ENCODE data around the gene CALML3.

The CALML3 gene

DNA sequence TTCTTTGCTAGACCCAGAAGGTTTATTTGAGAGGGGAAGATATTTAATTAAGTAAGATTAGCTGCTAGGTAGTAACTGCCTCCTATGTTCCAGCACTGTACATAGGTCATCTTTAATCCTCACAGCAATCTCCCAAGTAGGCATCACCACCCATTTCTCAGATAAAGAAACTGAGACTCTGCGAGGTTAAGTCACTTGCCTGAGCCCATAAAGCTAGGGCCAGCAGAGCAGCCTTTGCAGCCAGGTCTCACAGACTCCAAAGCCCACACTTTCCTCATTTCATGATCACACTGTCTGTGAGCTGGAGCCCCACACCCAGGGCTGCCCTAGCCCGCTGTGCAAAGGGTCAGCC is 20.6 kb downstream of the CALML3 start:
- TF ChIP-seq, protein P1, sequence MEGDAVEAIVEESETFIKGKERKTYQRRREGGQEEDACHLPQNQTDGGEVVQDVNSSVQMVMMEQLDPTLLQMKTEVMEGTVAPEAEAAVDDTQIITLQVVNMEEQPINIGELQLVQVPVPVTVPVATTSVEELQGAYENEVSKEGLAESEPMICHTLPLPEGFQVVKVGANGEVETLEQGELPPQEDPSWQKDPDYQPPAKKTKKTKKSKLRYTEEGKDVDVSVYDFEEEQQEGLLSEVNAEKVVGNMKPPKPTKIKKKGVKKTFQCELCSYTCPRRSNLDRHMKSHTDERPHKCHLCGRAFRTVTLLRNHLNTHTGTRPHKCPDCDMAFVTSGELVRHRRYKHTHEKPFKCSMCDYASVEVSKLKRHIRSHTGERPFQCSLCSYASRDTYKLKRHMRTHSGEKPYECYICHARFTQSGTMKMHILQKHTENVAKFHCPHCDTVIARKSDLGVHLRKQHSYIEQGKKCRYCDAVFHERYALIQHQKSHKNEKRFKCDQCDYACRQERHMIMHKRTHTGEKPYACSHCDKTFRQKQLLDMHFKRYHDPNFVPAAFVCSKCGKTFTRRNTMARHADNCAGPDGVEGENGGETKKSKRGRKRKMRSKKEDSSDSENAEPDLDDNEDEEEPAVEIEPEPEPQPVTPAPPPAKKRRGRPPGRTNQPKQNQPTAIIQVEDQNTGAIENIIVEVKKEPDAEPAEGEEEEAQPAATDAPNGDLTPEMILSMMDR (IDR thresholded peaks at IDR 0.05; ENCODE audit: insufficient read depth, low read length, poor library complexity, severe bottlenecking): no peak
- DNase-seq (ENCODE audit: extremely low read depth, insufficient read length): no peak
- Histone ChIP-seq H3K36me3 (ENCODE audit: control insufficient read depth, insufficient read depth, low read length) (no peaks in the 10 kb centered on the region), H3K27me3 (replicated peaks; ENCODE audit: control insufficient read depth, insufficient read depth, low read length) (peaks cover 5% of the 10 kb centered on the region), H3K4me3 (replicated peaks; ENCODE audit: low read depth, low read length) (no peak overlapping the region)

DNA sequence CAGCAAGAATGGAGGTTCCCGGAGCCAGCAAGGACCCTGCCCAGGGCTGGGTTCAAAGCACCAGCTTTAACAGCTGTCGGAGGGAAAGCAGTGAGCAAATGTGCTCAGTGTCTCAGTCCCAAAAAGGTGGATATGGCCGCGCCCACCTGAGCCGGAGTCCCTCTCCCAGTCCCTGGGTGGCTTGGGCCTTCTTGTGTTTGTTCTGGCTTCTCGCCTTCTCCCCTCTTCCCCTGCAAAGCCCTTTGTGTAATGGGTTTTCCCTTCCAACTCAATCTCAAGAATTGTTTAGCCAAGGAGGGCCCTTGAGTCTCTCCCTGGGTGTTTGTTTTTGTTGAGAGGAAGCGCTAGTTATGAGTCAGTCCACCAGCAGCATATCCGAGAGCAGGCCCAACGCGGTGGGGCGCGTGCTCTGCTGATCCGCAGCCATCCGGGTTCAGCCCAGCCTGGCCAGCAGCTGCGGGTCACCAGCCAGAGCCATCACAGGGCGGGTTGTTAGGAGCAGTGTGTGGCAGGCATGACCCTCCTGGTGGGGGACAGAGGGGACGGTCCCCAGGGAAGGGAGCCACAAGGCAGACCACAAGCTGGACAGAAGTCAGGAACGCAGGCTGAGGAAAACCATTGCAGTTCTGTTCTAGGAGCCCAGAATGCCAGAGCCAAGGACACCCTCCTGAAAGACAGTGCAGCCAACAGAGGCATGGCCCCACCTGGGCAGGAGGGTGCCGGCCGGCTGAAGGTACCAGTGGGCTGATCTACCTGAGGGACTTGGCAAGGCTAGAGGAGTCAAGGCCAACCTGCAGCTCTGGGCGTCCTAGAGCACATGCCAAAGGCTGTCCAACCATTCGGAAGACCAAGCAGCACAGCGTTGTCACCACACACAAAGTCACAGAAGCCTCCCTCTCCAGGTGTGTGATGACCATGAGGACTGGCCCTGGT is 21.3 kb downstream of the CALML3 start:
- Histone ChIP-seq H3K4me3 (replicated peaks; ENCODE audit: low read depth, low read length) (no peak overlapping the region), H3K36me3 (ENCODE audit: control insufficient read depth, insufficient read depth, low read length) (no peaks in the 10 kb centered on the region)
- no peak for DNase-seq (ENCODE audit: extremely low read depth, insufficient read length)

DNA sequence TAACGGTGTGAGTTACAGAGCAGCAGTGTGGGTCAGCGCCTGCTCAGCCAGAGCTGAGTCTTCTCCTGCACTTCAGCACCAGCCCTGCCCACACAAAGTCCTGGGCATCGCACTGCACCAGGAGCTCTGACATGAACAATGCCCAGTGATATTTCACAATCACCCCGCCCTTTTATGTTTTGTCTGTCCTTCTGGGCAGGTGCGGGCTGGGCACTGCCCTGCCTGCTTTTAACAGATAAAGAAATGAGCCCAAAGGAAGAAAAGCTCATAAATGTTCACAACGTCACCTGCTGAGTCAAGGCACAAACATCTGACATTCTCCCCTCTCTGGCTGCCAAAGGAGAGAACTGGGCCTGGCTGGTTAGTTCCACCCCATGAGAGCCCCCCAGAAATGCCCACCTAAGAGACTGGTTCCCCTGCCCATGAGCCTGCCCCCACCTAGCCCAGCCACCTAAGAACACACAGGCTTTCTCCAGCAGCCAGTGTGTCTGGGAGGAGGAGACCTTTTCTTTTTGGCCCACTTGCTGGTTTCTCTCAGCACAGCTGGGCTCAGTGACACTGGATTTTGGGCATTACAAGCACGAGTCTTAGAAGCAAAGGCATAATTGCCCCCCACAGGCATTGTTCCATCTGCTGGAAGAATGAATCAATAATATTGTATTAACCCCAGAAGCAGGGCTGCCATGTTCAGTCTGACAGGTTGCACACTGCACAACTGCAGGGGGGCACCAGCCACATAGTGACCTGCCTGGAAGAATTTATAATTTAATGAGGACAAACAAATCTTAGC is 22.3 kb downstream of the CALML3 start:
- H3K27me3 ChIP-seq (replicated peaks; ENCODE audit: control insufficient read depth, insufficient read depth, low read length): peaks cover 5% of the 10 kb centered on the region
- TF ChIP-seq, protein P1 (IDR thresholded peaks at IDR 0.05; ENCODE audit: insufficient read depth, low read length, poor library complexity, severe bottlenecking): no peak
- no peaks in the 10 kb centered on the region for H3K36me3 ChIP-seq (ENCODE audit: control insufficient read depth, insufficient read depth, low read length)
- no peak overlapping the region for H3K4me3 ChIP-seq (replicated peaks; ENCODE audit: low read depth, low read length)
- no peak for DNase-seq (ENCODE audit: extremely low read depth, insufficient read length)

More for the DNA sequence above, 21.3 kb downstream of the CALML3 start:
- H3K27me3 ChIP-seq (replicated peaks; ENCODE audit: control insufficient read depth, insufficient read depth, low read length): peaks cover 5% of the 10 kb centered on the region
- TF ChIP-seq, protein P1 (IDR thresholded peaks at IDR 0.05; ENCODE audit: insufficient read depth, low read length, poor library complexity, severe bottlenecking): no peak

DNA sequence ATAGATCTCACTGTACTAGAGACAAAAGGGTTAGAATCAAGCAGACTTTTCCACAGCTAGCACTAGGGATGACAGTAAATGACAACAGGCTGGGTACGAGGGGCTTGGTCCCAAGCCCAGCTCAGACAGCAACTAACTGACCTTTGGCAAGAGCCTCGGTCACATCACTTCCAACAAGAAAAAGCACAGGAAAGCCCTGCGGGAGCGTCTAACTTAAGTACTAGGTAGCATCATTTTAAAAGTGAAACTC is 22.8 kb downstream of the CALML3 start:
- DNase-seq (ENCODE audit: extremely low read depth, insufficient read length): no peak
- TF ChIP-seq, protein P1 (IDR thresholded peaks at IDR 0.05; ENCODE audit: insufficient read depth, low read length, poor library complexity, severe bottlenecking): no peak
- no peaks in the 10 kb centered on the region for H3K36me3 ChIP-seq (ENCODE audit: control insufficient read depth, insufficient read depth, low read length)
- H3K27me3 ChIP-seq (replicated peaks; ENCODE audit: control insufficient read depth, insufficient read depth, low read length): peaks cover 5% of the 10 kb centered on the region
- no peak overlapping the region for H3K4me3 ChIP-seq (replicated peaks; ENCODE audit: low read depth, low read length)

DNA sequence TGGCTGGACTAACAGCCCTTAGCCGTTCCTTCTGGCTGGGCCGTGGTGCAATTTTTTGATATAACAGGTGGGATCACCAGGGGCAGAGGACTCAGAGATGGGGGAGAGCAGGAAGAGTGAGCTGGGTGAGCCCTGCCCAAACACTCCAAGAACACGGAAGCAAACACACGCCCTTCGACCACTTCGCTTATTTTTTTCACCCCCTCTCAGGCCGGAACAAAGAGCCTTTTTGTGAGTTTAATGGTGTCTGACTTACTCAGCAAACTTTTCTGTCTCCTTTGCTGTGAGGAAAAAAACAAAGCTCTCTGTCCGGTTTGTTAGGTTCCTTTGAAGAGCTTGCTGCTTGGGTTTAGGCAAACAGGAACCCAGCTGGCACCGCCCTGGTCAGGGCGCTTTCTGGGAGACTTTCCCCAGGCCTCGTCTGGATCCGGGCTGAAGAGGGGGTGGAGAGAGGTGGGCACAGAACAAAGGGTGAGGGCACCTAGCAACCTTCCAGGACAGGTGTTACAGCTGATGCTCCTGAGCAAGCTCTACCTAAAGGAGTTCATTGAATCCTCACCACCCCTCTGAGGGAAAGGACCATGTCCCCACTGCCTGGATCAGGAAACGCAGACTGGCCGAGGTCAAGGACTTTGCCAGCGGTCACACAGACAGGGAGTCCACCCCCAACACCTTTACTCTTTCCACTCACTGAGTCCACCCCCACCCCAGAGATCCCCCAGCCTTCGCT is 23.3 kb downstream of the CALML3 start:
- no peak overlapping the region for H3K4me3 ChIP-seq (replicated peaks; ENCODE audit: low read depth, low read length)
- TF ChIP-seq, protein P1 (IDR thresholded peaks at IDR 0.05; ENCODE audit: insufficient read depth, low read length, poor library complexity, severe bottlenecking): no peak
- no peak for DNase-seq (ENCODE audit: extremely low read depth, insufficient read length)
- no peaks in the 10 kb centered on the region for H3K36me3 ChIP-seq (ENCODE audit: control insufficient read depth, insufficient read depth, low read length)
- H3K27me3 ChIP-seq (replicated peaks; ENCODE audit: control insufficient read depth, insufficient read depth, low read length): peaks cover 5% of the 10 kb centered on the region

All from GM06990 (cell line).